Measurements from ENCODE around the gene CASZ1. TPM values are rescaled to one million over a fixed set of nuclear protein-coding genes. Genes with fewer than 3 reads are reported as not detected.

CASZ1 gene
- total and polyA plus RNA-seq, 9 of the 15 experiments (the other 6 are each of a cell fraction or from before 2014, with no cell fraction given): 0.01 to 4.0 (median 0.76) TPM; not detected in 1

DNA sequence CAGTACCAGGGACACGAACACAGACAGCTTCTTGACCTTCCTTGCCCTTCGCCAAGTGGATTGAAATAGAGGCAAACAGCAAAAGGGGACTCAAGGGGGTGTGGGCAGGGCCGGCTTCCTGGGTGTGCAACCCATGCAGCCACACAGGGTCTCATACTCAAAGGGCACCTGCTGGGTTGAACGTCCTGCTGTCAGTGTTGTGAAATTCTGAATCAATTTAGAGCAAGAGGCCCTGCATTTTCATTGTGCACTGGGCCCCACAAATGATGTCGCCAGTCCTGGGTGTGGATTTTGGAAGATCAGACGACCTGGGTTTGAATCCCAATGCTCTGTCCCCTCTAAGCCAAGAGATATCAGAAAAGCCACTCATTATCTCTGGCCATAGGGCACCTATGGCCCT lies 51.1 kb downstream of the CASZ1 start:
- FAIRE-seq: peak; percentile 37
- Histone ChIP-seq H3K4me1 (replicated peaks in 1 of 2; ENCODE audit: control insufficient read depth in 2 of 2, insufficient read depth in 2 of 2, low read length in 2 of 2) (no peaks in the 10 kb centered on the region), H2AFZ (ENCODE audit: low read depth, low read length) (no peak overlapping the region), H3K9ac (ENCODE audit: insufficient read depth in 1 of 2, low read depth in 2 of 2, low read length in 2 of 2) (no peak overlapping the region), H3K4me2 (ENCODE audit: insufficient read depth, low read length) (no peak overlapping the region), H3K36me3 (ENCODE audit: control insufficient read depth, insufficient read depth, low read length) (no peaks in the 10 kb centered on the region), H4K20me1 (replicated peaks; ENCODE audit: control insufficient read depth, insufficient read depth, low read length) (peaks cover 17% of the 10 kb centered on the region), H3K9me1 (ENCODE audit: control insufficient read depth, insufficient read depth, low read length) (no peaks in the 10 kb centered on the region), H3K79me2 (ENCODE audit: control insufficient read depth, insufficient read depth, low read length) (no peaks in the 10 kb centered on the region), H3K9me3 (replicated peaks; ENCODE audit: control insufficient read depth, insufficient read depth, low read depth, low read length) (no peaks in the 10 kb centered on the region), H3K27me3 (ENCODE audit: control insufficient read depth in 2 of 2, insufficient read depth in 2 of 2, low read length in 2 of 2) (peaks cover 45 to 78% of the 10 kb centered on the region in 2 experiments), H3K27ac (ENCODE audit: extremely low read depth, low read depth, low read length) (no peak overlapping the region), H3K4me3 (no peak overlapping the region)
- ChIA-PET POLR2A (no interaction called here), CTCF (ENCODE audit: low intra/inter-chr PET ratio) (no interaction called here)
- no peak for DNase-seq (ENCODE audit: extremely low read depth in 1 of 4, low spot score in 3 of 4)
- in situ Hi-C loops (cut with MboI): no loop called here
- ATAC-seq: no peak
- BruUV-seq (replicated peaks): no TSS peak
- WGBS (ENCODE audit: insufficient coverage, low coverage, missing lambda C conversion rate): 10% methylated on average over 6 of the region's 6 CpGs
- intact Hi-C loops (cut with micrococcal nuclease): no loop called here
- TF ChIP-seq GABPB1 (CRISPR knock-in tag; IDR thresholded peaks at IDR 0.05): no peak
- TF ChIP-seq JUN (IDR thresholded peaks at IDR 0.05; ENCODE audit: borderline replicate concordance, low read depth, low read length): no peak
- no peak for TF ChIP-seq JUN (CRISPR knock-in tag; IDR thresholded peaks at IDR 0.05; ENCODE audit: borderline replicate concordance)
- TF ChIP-seq NCOA6 (IDR thresholded peaks at IDR 0.05): no peak
- TF ChIP-seq RBM22 (IDR thresholded peaks at IDR 0.05; ENCODE audit: low read depth, low read length, poor library complexity, severe bottlenecking): no peak
- TF ChIP-seq PML (IDR thresholded peaks at IDR 0.05; ENCODE audit: low read length): no peak
- no peak for TF ChIP-seq MBD2 (IDR thresholded peaks at IDR 0.05; ENCODE audit: borderline replicate concordance, low read depth)

DNA sequence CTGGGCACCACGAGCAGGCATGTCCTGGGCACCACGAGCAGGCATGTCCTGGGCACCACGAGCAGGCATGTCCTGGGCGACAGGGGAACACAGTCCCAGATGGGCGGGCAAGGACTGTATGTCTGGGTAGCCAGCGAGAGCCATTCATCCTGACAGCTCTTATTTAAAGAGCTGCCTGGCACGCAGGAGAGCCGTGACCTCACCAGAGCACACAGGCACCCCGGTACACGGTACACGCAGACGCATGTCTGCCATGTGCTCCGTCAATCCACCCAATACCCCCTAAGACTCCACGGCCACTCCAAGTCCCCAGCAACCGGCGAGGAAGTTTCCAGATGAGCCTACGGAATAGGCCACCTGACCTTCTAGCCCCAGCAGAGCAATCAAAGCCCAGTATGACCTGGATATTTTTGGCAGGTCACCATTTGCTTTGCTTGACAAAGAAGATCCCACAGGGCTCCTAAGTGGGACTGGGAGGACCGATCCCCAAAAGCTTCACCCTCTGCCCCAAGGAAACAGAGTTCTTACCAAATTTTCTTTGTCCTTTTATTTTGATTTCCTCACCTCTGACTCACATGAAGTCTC lies 51.7 kb downstream of the CASZ1 start:
- no peak for FAIRE-seq
- in situ Hi-C loops (cut with MboI): no loop called here
- TF ChIP-seq ATF1 (CRISPR knock-in tag; IDR thresholded peaks at IDR 0.05) (no peak), ATF1 (tag; IDR thresholded peaks at IDR 0.05) (no peak), KAT8 (IDR thresholded peaks at IDR 0.05; ENCODE audit: low read depth) (no peak), LCOR (CRISPR knock-in tag; IDR thresholded peaks at IDR 0.05) (no peak), ZFP1 (CRISPR knock-in tag; IDR thresholded peaks at IDR 0.05) (no peak), ZNF830 (CRISPR knock-in tag; IDR thresholded peaks at IDR 0.05) (no peak), ZNF551 (CRISPR knock-in tag; IDR thresholded peaks at IDR 0.05) (no peak), TAF7 (tag; IDR thresholded peaks at IDR 0.05) (no peak), KLF10 (CRISPR knock-in tag; IDR thresholded peaks at IDR 0.05) (no peak), ESRRA (IDR thresholded peaks at IDR 0.05; ENCODE audit: borderline replicate concordance, low read depth) (no peak), GATAD2A (IDR thresholded peaks at IDR 0.05) (no peak), ZNF282 (CRISPR knock-in tag; IDR thresholded peaks at IDR 0.05) (no peak), GTF2E2 (tag; IDR thresholded peaks at IDR 0.05) (no peak)
- TF ChIP-seq, protein P1, sequence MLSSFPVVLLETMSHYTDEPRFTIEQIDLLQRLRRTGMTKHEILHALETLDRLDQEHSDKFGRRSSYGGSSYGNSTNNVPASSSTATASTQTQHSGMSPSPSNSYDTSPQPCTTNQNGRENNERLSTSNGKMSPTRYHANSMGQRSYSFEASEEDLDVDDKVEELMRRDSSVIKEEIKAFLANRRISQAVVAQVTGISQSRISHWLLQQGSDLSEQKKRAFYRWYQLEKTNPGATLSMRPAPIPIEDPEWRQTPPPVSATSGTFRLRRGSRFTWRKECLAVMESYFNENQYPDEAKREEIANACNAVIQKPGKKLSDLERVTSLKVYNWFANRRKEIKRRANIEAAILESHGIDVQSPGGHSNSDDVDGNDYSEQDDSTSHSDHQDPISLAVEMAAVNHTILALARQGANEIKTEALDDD (IDR thresholded peaks at IDR 0.05): no peak

More for the DNA sequence above, 51.7 kb downstream of the CASZ1 start:
- Histone ChIP-seq H3K9me3 (replicated peaks; ENCODE audit: control insufficient read depth, insufficient read depth, low read depth, low read length) (no peaks in the 10 kb centered on the region), H3K4me1 (replicated peaks in 1 of 2; ENCODE audit: control insufficient read depth in 2 of 2, insufficient read depth in 2 of 2, low read length in 2 of 2) (no peaks in the 10 kb centered on the region), H3K9me1 (ENCODE audit: control insufficient read depth, insufficient read depth, low read length) (no peaks in the 10 kb centered on the region), H4K20me1 (replicated peaks; ENCODE audit: control insufficient read depth, insufficient read depth, low read length) (peaks cover 23% of the 10 kb centered on the region), H3K27me3 (ENCODE audit: control insufficient read depth in 2 of 2, insufficient read depth in 2 of 2, low read length in 2 of 2) (peaks cover 42 to 81% of the 10 kb centered on the region in 2 experiments), H3K9ac (ENCODE audit: insufficient read depth in 1 of 2, low read depth in 2 of 2, low read length in 2 of 2) (no peak overlapping the region), H3K4me3 (no peak overlapping the region), H3K4me2 (ENCODE audit: insufficient read depth, low read length) (no peak overlapping the region), H2AFZ (ENCODE audit: low read depth, low read length) (no peak overlapping the region), H3K79me2 (ENCODE audit: control insufficient read depth, insufficient read depth, low read length) (no peaks in the 10 kb centered on the region), H3K36me3 (ENCODE audit: control insufficient read depth, insufficient read depth, low read length) (no peaks in the 10 kb centered on the region), H3K27ac (ENCODE audit: extremely low read depth, low read depth, low read length) (no peak overlapping the region)
- DNase-seq (ENCODE audit: extremely low read depth in 1 of 4, low spot score in 3 of 4) (no peak), ATAC-seq (no peak)
- WGBS (ENCODE audit: insufficient coverage, low coverage, missing lambda C conversion rate): 8% methylated on average over 17 of the region's 18 CpGs
- ChIA-PET POLR2A (interaction anchor here (0.6 kb wide), 1 partner anchor 21 kb away, joined by 4 read pairs; no protein-coding TSS in a partner anchor), CTCF (ENCODE audit: low intra/inter-chr PET ratio) (no interaction called here)
- no TSS peak for BruUV-seq (replicated peaks)
- intact Hi-C loops (cut with micrococcal nuclease): no loop called here
